Cardiac muscle cell (in vitro differentiated cells and primary cell): ENCODE measurements around the gene SYT13. TPM values are rescaled to one million over a fixed set of nuclear protein-coding genes. Genes with fewer than 3 reads are reported as not detected.

Experiments used
- DNase-seq, 2 donors: peaks; one replicate each; pipeline versions ENCODE4 v3.0.0 to v3.0.0-alpha.2; 2010 to 2017; ENCODE audit warnings: low read depth in 1 of 2, low spot score in 1 of 2
- H3K27ac ChIP-seq: fragments of 200-600 bp; sonication (generic); 2 replicates; pipeline ENCODE4 v1.5.1; 2016
- H3K27me3 ChIP-seq: fragments of 200-600 bp; sonication (generic); 2 replicates; pipeline ENCODE4 v1.6.0; 2016; ENCODE audit warnings: control low read depth
- H3K36me3 ChIP-seq: fragments of 200-600 bp; sonication (generic); 2 replicates; pipeline ENCODE4 v1.5.1; 2016; ENCODE audit warnings: control low read depth
- H3K4me1 ChIP-seq: fragments of 200-600 bp; sonication (generic); 2 replicates; pipeline ENCODE4 v1.8.1; 2017; ENCODE audit warnings: low read depth, mild to moderate bottlenecking, mixed run types
- H3K4me3 ChIP-seq: fragments of 200-600 bp; sonication (generic); 2 replicates; pipeline ENCODE4 v1.5.1; 2016; ENCODE audit warnings: mild to moderate bottlenecking
- H3K9me3 ChIP-seq: fragments of 200-600 bp; sonication (generic); 2 replicates; pipeline ENCODE4 v1.5.1; 2017; ENCODE audit warnings: low read depth, mild to moderate bottlenecking, control low read depth
- CTCF ChIP-seq: IDR thresholded peaks from 2 replicates; pipeline ENCODE4 v1.5.1; 2012; ENCODE audit warnings: low read depth, mild to moderate bottlenecking, low read length
- polyA plus RNA-seq: library from polyadenylated mRNA; unstranded; fragments of >200 nt; fragmentation: Nextera tagmentation; extraction: Ambion mirVana; gene quantifications from 2 replicates; pipeline ENCODE4 v1.2.1, GENCODE V29; 2016
- total RNA-seq: library from RNA; depleted of rRNA; stranded (reverse); fragments of >200 nt; gene quantifications from 2 replicates; pipeline ENCODE4 v1.2.3, GENCODE V29; 2016

Gene SYT13
- total and polyA plus RNA-seq, 2 experiments from 2014 or later = 0.09 to 1.6 TPM

GRCh38 chr11:45205978-45206377 is 80.2 kb downstream of the SYT13 start:
- no peaks in the 10 kb centered on the region for H3K27me3 ChIP-seq
- H3K9me3 ChIP-seq = no peaks in the 10 kb centered on the region
- no peak overlapping the region for H3K27ac ChIP-seq
- H3K4me1 ChIP-seq = peaks cover 17% of the 10 kb centered on the region
- H3K36me3 ChIP-seq = no peaks in the 10 kb centered on the region
- TF ChIP-seq CTCF = no peak
- H3K4me3 ChIP-seq = no peak overlapping the region
- DNase-seq = no peak

GRCh38 chr11:45204761-45205160 is 81.4 kb downstream of the SYT13 start:
- DNase-seq = peak; percentile 28 to 35
- Histone ChIP-seq H3K4me3 (no peak overlapping the region), H3K27ac (no peak overlapping the region), H3K27me3 (no peaks in the 10 kb centered on the region), H3K36me3 (no peaks in the 10 kb centered on the region), H3K4me1 (peaks cover 6% of the 10 kb centered on the region), H3K9me3 (no peaks in the 10 kb centered on the region)
- TF ChIP-seq CTCF = peak; percentile 29

GRCh38 chr11:45193695-45194094 is 92.4 kb downstream of the SYT13 start:
- H3K4me3 ChIP-seq = no peak overlapping the region
- H3K27ac ChIP-seq = no peak overlapping the region
- H3K36me3 ChIP-seq = peaks cover 3% of the 10 kb centered on the region
- DNase-seq = peak in 1 of 2 donors; percentile 55
- no peaks in the 10 kb centered on the region for H3K4me1 ChIP-seq
- TF ChIP-seq CTCF = no peak
- no peaks in the 10 kb centered on the region for H3K9me3 ChIP-seq
- H3K27me3 ChIP-seq = no peaks in the 10 kb centered on the region

Other genes starting within 250 kb of the SYT13 start
- gene PRDM11, start 139.7 kb downstream of the SYT13 start, total RNA-seq = 15.9 and 20.5 TPM in 2 replicates
- 11.3 and 11.8 TPM in 2 replicates for gene PRDM11, start 139.7 kb downstream of the SYT13 start, polyA plus RNA-seq